Epidermal melanocyte (primary cell): Measurements from ENCODE around the gene SDHAF1.

ENCODE experiments used
- DNase-seq: peaks from one replicate; pipeline ENCODE4 v3.0.0; 2011; ENCODE audit warnings: low spot score; ENCODE audit not compliant: insufficient read length

The SDHAF1 gene

DNA sequence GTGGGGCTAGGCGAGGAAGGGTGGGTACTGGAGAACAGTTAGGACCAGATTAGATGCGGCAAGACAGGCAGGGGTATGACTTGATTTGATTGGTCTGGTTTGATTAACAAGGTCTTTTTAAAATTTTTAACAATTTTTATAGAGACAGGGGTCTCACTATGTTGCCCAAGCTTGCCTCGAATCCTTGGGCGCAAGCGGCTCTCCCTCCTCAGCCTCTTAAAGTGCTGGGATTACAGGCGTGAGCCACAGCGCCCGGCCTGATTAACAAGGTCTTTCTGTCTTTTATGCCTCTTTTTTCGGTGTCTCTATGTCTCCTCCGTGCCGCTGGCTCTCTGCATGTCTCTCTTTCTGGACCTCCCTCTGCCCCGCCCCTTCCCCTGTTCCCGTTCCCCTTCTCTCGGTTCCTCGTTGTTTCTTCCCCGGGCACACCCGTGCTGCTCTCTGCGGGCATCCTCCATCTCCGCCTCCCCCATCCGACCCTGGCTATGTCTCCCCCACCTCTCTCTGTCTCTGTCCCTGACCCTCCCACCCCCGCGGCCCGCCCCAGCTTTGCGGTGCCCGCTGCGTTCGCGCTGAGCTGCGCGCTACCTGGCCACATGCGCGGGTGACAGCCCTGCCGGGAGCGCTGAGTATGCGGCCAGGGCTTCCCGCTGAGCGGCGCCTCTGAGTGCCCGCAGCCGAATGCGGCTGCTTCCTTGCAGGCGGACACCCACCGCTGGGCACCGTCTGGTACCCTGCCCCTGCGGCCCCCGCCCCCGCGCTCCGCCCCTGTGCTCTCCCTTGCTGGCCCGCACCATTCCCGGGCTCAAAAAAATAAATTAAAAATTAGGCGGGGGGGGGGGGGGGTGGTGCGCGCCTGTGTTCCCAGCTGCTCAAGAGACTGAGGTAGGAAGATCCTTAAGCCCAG lies 8.1 kb upstream of the SDHAF1 start:
- DNase-seq, result peak; percentile 25

- no peak for DNase-seq
These were observed 7.5 kb upstream of the SDHAF1 start for GRCh38 chr19:35987571-35987896.

DNA sequence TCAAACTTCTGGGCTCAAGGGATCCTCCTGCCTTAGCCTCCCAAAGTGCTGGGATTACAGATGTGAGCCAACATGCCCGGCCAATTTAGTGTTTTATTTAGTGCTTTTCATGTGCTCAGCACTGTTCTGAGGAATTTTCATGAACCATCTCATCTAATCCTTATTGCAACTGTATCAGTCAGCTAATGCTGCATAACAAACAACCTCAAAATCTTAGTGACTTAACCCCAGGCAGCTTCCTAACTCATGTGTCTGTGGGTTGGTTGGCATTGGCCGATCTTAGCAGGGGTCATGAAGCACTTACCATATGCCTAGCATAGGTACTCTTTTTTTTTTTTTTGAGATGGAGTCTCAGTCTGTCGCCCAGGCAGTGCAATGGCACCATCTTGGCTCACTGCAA lies 6.2 kb upstream of the SDHAF1 start:
- no peak for DNase-seq

DNA sequence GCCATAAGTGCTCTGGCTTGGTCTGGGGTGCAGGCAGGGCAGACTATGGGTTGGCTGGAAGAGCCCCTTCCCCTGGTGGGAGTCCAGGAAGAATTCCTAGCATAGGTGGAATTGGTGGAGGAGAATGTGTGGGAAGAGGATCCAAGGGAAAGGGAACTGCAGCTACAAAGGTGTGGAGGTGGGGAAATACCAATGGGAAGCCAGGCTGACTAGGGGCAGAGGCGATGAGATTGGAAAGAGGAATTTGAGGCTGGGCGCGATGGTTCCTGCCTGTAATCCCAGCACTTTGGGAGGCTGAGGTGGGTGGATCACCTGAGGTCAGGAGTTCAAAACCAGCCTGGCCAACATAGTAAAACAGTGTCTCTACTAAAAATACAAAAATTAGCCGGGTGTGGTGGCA lies 4.8 kb upstream of the SDHAF1 start:
- DNase-seq, result no peak

- no peak for DNase-seq
These were observed 3.9 kb upstream of the SDHAF1 start for GRCh38 chr19:35990771-35991730.

DNA sequence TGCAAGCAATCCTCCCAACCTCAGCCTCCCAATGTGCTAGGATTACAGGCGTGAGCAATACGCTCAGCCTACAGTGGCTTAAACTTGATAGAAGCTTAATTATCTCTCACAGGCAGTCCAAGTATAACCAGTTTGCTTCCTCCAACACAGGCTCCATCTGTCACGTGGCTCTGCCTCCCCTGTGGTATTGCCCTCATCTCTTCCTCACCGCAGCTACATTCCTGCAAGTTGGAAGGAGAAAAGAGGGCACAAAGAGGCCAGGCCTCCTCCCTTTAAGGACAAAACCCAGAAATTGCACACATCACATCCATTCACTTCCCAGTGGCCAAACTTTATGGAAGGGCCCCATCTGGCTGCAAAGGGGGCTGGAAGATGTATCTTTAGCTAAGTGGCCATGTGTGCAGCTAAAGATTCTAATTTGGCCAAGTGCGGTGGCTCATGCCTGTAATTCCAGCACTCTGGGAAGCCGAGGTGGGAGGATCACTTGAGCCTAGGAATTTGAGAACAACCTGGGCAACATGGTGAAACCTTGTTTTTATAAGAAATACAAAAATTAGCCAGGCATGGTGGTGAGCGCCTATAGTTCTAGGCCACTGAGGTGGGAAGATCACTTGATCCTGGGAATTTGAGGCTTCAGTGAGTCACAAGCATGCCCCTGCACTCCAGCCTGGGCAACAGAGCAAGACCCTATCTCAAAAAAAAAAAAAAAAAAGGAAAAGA lies 3.1 kb upstream of the SDHAF1 start:
- peak; percentile 14 for DNase-seq

DNA sequence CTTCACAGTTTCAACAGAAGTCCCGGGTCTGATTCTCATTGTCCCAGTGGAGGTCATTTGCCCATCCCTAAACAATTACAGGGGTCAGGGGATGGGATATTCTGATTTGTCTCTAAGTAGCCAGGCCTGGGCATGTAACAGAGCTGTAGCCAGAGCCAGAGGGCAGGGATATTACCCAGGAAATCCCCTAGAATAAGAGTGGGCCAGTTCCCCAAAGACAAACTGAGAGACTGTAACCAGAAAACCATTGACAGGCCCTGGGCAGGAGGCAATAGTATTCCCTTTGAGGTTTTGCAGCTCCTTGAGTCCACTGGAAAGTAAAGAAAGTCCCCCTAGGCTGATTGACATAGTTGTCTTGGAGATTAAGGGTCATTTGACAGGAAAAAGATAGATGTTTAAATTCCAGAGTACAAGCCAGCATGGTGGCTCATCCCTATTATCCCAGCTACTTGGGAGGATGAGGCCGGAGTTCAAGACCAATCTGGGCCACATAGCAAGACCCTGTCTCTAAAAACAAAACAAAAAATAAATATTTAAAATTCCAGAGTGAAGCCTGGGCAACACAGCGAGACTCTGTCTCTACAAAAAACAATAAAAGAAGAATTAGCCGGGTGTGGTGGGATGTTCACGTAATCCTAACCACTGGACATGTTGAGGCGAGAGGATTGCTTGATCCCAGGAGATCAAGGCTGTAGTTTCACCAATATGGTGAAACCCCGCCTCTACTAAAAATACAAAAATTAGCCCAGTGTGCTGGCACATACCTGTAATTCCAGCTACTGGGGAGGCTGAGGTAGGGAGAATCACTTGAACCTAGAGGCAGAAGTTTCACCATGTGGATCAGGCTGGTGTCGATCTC lies 1.9 kb upstream of the SDHAF1 start:
- peak; percentile 8 for DNase-seq

GRCh38 chr19:35993923-35994598 lies 927 bp upstream of the SDHAF1 start:
- DNase-seq, result peak; percentile 11

DNA sequence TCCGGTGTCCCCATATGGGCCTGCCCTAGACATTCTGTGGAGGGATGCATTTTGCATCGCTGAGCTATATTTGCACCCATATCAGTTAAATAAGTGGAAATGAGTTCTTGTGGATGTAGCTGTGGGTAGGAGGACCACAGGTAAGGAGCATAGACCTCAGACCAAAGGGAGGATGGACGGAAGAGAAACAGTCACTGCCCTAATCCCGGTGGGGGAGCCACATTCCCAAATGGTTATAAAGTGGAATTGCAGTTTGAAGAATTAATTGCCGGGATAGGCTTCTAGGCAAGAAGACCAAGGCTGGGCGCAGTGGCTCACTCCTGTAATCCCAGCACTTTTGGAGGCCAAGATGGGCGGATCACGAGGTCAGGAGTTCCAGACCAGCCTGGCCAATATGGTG lies 1.8 kb downstream of the SDHAF1 start:
- peak; percentile 16 for DNase-seq

GRCh38 chr19:36001605-36002004 lies 6.6 kb downstream of the SDHAF1 start:
- DNase-seq, result no peak

- no peak for DNase-seq
These were observed 8.3 kb downstream of the SDHAF1 start for GRCh38 chr19:36003284-36003683.

- DNase-seq, result no peak
These were observed 12.0 kb downstream of the SDHAF1 start for GRCh38 chr19:36006955-36007354.

- no peak for DNase-seq
These were observed 13.5 kb downstream of the SDHAF1 start, which contains the start of gene SYNE4 for GRCh38 chr19:36008336-36008978. SYNE4 (minus strand) TSS chr19:36008813; CDS start chr19:36008681, 132 bp downstream.

DNA sequence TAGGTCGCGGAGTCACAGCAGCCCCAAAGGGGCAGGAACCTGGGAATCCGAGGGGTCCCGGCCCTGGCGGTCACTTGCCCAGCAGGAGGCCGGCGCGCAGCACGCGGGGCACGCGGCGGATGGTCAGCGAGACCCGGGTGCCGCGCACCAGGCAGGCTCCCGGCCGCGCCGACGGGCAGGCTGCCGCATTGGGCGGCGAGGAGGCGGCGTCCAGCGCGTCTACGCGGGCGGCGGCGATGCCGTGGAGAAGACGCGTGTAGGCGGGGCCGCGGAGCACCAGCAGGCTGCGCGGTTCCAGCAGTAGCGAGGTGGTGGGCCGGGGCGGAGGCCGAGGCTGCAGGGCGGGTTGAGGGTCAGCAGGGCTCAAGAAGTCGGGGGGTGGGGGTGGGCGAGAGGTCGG lies 14.2 kb downstream of the SDHAF1 start:
- no peak for DNase-seq

DNA sequence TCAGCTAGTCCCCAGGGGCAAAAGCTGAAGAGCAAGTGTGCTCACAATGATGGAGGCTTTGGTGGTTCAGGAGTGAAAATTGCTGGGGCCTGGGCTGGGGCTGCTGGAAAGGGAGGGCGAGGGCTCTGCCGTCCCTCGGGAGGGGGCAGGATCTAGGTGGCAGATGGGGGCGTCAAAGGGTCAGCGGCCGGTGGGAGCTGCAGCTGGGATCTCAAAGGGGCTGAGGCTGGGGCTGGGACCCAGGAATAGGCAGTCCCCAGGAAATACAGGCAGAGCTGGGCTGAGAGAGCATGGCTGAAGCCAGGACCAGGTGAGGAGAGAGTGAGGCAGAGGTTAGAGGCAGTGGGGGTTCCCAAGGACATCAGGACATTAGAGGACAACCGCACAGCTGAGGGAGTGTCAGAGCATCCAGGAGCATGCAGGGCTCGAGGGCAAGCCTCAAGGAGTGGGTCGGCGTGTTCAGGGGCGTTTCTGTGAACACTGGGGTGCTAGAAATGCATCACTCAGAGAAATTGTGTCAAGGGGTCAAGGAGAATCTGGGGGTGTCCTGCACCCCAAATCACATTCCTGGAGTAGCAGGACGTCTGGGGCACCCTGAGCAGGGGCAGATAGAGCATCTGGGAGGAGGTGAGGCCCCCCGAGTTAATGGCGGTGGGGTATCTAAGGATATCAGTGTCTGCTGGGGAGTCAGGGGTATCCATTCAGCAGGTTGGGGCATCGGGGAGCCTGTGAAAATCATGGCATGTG lies 14.8 kb downstream of the SDHAF1 start:
- DNase-seq, result no peak

- DNase-seq, result no peak
These were observed 15.4 kb downstream of the SDHAF1 start for GRCh38 chr19:36010402-36010801.

- DNase-seq, result no peak
These were observed 18.5 kb downstream of the SDHAF1 start for GRCh38 chr19:36013280-36014011.
